OCI-LY3 (cell line): Measurements from ENCODE around the gene SESN1.

ENCODE experiments used
- EZH2phosphoT487 ChIP-seq: fragments of 200-600 bp; shearing (Covaris generic); IDR thresholded peaks from 2 replicates; pipeline ENCODE4 v1.6.1; 2018; ENCODE audit warnings: antibody characterized with exemption, mixed run types, low read depth
- TF ChIP-seq, protein P1 (sequence below): fragments of 200-600, 300-600 bp; sonication (generic); IDR thresholded peaks from 2 replicates; pipeline ENCODE4 v1.5.1; 2014; ENCODE audit warnings: antibody characterized with exemption, low read length, low read depth

DNA sequence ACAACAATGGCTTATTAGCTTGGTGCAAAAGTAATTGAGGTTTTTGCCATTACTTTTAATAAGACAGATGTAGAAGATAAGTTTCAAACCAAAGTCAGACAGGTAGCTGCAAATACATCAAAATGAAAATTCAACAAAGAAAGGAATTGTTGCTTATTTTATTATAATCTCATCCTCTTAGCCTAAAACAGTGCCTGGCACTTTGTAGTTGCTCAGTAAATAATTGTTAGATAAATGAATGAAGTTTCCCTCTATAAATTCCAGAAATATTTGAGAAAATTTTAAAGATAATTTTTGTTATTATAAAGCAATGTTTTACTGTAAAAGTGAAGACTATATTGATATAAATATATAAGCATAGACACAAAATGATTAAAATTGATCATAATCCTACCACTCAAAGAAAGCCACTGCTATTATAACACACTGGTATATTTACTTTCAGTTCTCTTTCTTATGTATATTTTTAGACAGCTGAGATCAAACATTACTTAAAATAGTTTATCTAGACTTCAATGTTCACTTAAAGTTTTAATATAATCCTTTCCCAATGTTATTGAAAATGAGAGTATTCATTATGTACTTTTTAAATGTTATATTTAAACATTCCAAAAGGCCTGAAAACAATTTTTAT is 42.5 kb downstream of the SESN1 start:
- TF ChIP-seq, protein P1, sequence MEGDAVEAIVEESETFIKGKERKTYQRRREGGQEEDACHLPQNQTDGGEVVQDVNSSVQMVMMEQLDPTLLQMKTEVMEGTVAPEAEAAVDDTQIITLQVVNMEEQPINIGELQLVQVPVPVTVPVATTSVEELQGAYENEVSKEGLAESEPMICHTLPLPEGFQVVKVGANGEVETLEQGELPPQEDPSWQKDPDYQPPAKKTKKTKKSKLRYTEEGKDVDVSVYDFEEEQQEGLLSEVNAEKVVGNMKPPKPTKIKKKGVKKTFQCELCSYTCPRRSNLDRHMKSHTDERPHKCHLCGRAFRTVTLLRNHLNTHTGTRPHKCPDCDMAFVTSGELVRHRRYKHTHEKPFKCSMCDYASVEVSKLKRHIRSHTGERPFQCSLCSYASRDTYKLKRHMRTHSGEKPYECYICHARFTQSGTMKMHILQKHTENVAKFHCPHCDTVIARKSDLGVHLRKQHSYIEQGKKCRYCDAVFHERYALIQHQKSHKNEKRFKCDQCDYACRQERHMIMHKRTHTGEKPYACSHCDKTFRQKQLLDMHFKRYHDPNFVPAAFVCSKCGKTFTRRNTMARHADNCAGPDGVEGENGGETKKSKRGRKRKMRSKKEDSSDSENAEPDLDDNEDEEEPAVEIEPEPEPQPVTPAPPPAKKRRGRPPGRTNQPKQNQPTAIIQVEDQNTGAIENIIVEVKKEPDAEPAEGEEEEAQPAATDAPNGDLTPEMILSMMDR = no peak
- TF ChIP-seq EZH2phosphoT487 = no peak
